Activated CD4-positive, alpha-beta T cell treated with anti-CD3 and anti-CD28 coated beads, Interleukin-2, amount 50 U/mL, for 16 hours (primary cell): Measurements from ENCODE around the gene DDIT4.
"Not testable (repeated sequence)": the region's sequence is repeated elsewhere in the genome, so short reads cannot be mapped to it uniquely, and the experiment has no call there.

ENCODE experiments used
- DNase-seq: peaks from one replicate; pipeline ENCODE4 v3.0.0-alpha.2; 2020

DDIT4 gene

GRCh38 chr10:72273410-72274212 is at the start of gene DDIT4:
DDIT4 (plus strand) TSS chr10:72273924; CDS start chr10:72274217, 293 bp downstream.
- DNase-seq = peak; percentile 99

- not testable (repeated sequence) for DNase-seq
Measured at GRCh38 chr10:72224191-72224590, 49.5 kb upstream of the DDIT4 start.

GRCh38 chr10:72226418-72227027 is 47.2 kb upstream of the DDIT4 start:
- DNase-seq = no peak

GRCh38 chr10:72227826-72228225 is 45.9 kb upstream of the DDIT4 start:
- no peak for DNase-seq

- DNase-seq = no peak
Measured at GRCh38 chr10:72228318-72228751, 45.4 kb upstream of the DDIT4 start.

- DNase-seq = no peak
Measured at GRCh38 chr10:72229261-72230251, 44.2 kb upstream of the DDIT4 start.

GRCh38 chr10:72233621-72234020 is 40.1 kb upstream of the DDIT4 start:
- DNase-seq = no peak

- no peak for DNase-seq
Measured at GRCh38 chr10:72234560-72235095, 39.1 kb upstream of the DDIT4 start.

GRCh38 chr10:72235544-72236279 is 38.0 kb upstream of the DDIT4 start:
- no peak for DNase-seq

- DNase-seq = no peak
Measured at GRCh38 chr10:72238392-72239175, 35.1 kb upstream of the DDIT4 start.

- DNase-seq = no peak
Measured at GRCh38 chr10:72239409-72239808, 34.3 kb upstream of the DDIT4 start.

- DNase-seq = no peak
Measured at GRCh38 chr10:72240371-72240770, 33.4 kb upstream of the DDIT4 start.

- no peak for DNase-seq
Measured at GRCh38 chr10:72241691-72242252, 32.0 kb upstream of the DDIT4 start.

- no peak for DNase-seq
Measured at GRCh38 chr10:72242675-72243074, 31.0 kb upstream of the DDIT4 start.

- no peak for DNase-seq
Measured at GRCh38 chr10:72243822-72244437, 29.8 kb upstream of the DDIT4 start.

GRCh38 chr10:72244573-72245038 is 29.1 kb upstream of the DDIT4 start:
- no peak for DNase-seq

- DNase-seq = no peak
Measured at GRCh38 chr10:72245949-72246525, 27.7 kb upstream of the DDIT4 start.

- peak; percentile 90 for DNase-seq
Measured at GRCh38 chr10:72248468-72249151, 25.1 kb upstream of the DDIT4 start.

- not testable (repeated sequence) for DNase-seq
Measured at GRCh38 chr10:72249176-72249862, 24.4 kb upstream of the DDIT4 start.
